PC-3 (cell line): ENCODE results near the gene CAMTA1. TPM values are rescaled to one million over a fixed set of nuclear protein-coding genes. Genes with fewer than 3 reads are reported as not detected.

Source experiments
- ATAC-seq: fragments of 200-7000 bp; cut with Tn5 transposase; 2 replicates; pipeline ENCODE4 v1.9.1; 2020; ENCODE audit warnings: mild to moderate bottlenecking, moderate library complexity
- BruUV-seq: library from RNA; stranded (reverse); fragments of 400-500 nt; replicated peaks from 2 replicates; lab custom pipeline; 2021; lab: Mats Ljungman, UMichigan
- CTCF ChIA-PET: fragments of 300-600 bp; sonication (Branson Sonifier 250); formaldehyde crosslinking; loops from one replicate; lab custom pipeline; 2022; ENCODE audit warnings: antibody characterized with exemption; lab: Charles Lee
- POLR2A ChIA-PET: fragments of 300-600 bp; sonication (Branson Sonifier 250); formaldehyde crosslinking; loops from one replicate; lab custom pipeline; 2022; ENCODE audit warnings: antibody characterized with exemption; ENCODE audit not compliant: unreplicated experiment; lab: Charles Lee
- DNase-seq: peaks from one replicate; pipeline ENCODE4 v3.0.0-alpha.2; 2015
- H2AFZ ChIP-seq: fragments of 300-600 bp; sonication (generic); 2 replicates; pipeline ENCODE4 v1.6.0; 2016; ENCODE audit warnings: antibody characterized with exemption, low read length
- H3F3A ChIP-seq: fragments of 300-600 bp; sonication (generic); one replicate; pipeline ENCODE4 v1.6.0; 2017; ENCODE audit warnings: antibody characterized with exemption, low read length, control low read depth, mild to moderate bottlenecking; ENCODE audit not compliant: unreplicated experiment
- H3K27ac ChIP-seq: fragments of 300-600 bp; sonication (generic); 2 replicates; pipeline ENCODE4 v1.5.1; 2016; ENCODE audit warnings: mild to moderate bottlenecking, low read length
- H3K27me3 ChIP-seq: fragments of 300-600 bp; sonication (generic); 2 replicates; pipeline ENCODE4 v1.6.1; 2016; ENCODE audit warnings: low read length, mixed read lengths
- H3K36me3 ChIP-seq: fragments of 300-600 bp; sonication (generic); 2 replicates; pipeline ENCODE4 v1.6.1; 2016; ENCODE audit warnings: low read depth, mixed run types, low read length, mixed read lengths
- H3K4me1 ChIP-seq: fragments of 300-600 bp; sonication (generic); 2 replicates; pipeline ENCODE4 v1.5.1; 2016; ENCODE audit warnings: low read length; ENCODE audit not compliant: insufficient read depth
- H3K4me2 ChIP-seq: fragments of 300-600 bp; sonication (generic); 2 replicates; pipeline ENCODE4 v1.6.0; 2016; ENCODE audit warnings: low read length
- H3K4me3 ChIP-seq: fragments of 300-600 bp; sonication (generic); 2 replicates; pipeline ENCODE4 v1.5.1; 2016; ENCODE audit warnings: mild to moderate bottlenecking, low read length, mixed read lengths
- H3K79me2 ChIP-seq: fragments of 300-600 bp; sonication (generic); 2 replicates; pipeline ENCODE4 v1.6.1; 2017; ENCODE audit warnings: low read length, mixed read lengths
- H3K9ac ChIP-seq: fragments of 300-600 bp; sonication (generic); 2 replicates; pipeline ENCODE4 v1.6.0; 2016; ENCODE audit warnings: mild to moderate bottlenecking, low read length
- H3K9me2 ChIP-seq: fragments of 300-600 bp; sonication (generic); replicated peaks from 2 replicates; pipeline ENCODE4 v1.6.1; 2016; ENCODE audit warnings: mixed run types, low read length, mixed read lengths
- H3K9me3 ChIP-seq: fragments of 300-600 bp; sonication (generic); 2 replicates; pipeline ENCODE4 v1.6.1; 2016; ENCODE audit warnings: low read length, mixed read lengths
- H4K20me1 ChIP-seq: fragments of 300-600 bp; sonication (generic); 2 replicates; pipeline ENCODE4 v1.6.1; 2016; ENCODE audit warnings: low read length, mixed read lengths
- CTCF ChIP-seq: fragments of 300-600 bp; sonication (generic); conservative IDR thresholded peaks from 2 replicates; pipeline ENCODE4 v1.5.1; 2017; ENCODE audit warnings: antibody characterized with exemption, low read depth, mild to moderate bottlenecking, low read length
- EZH2 ChIP-seq: fragments of 300-600 bp; sonication (generic); IDR thresholded peaks from one replicate; pipeline ENCODE4 v1.6.1; 2017; ENCODE audit warnings: antibody characterized with exemption, mild to moderate bottlenecking, low read length; ENCODE audit not compliant: unreplicated experiment
- EZH2phosphoT487 ChIP-seq: fragments of 300-600 bp; sonication (generic); IDR thresholded peaks from 2 replicates; pipeline ENCODE4 v1.6.1; 2018; ENCODE audit warnings: mild to moderate bottlenecking, antibody characterized with exemption, low read length, borderline replicate concordance
- intact Hi-C: fragments of 100-400 bp; cut with micrococcal nuclease; formaldehyde crosslinking; loops from 2 replicates; pipeline ENCODE4 v1.9.0; 2023
- total RNA-seq: library from RNA; depleted of rRNA; stranded (reverse); fragments of >200 nt; gene quantifications from 2 replicates; pipeline ENCODE4 v1.2.3, GENCODE V29; 2014

The CAMTA1 gene
- total RNA-seq, 1 experiment from 2014 or later, result 40.8 TPM

- CTCF ChIA-PET, result no interaction called here
- intact Hi-C loops, result no loop called here
These were observed 451.7 kb downstream of the CAMTA1 start for GRCh38 chr1:7236844-7237515.

GRCh38 chr1:7247158-7247557, 461.9 kb downstream of the CAMTA1 start:
- H3K27ac ChIP-seq, result no peak overlapping the region
- no peaks in the 10 kb centered on the region for H3F3A ChIP-seq
- BruUV-seq, result no TSS peak
- no peaks in the 10 kb centered on the region for H3K9me3 ChIP-seq
- H4K20me1 ChIP-seq, result no peaks in the 10 kb centered on the region
- H2AFZ ChIP-seq, result no peak overlapping the region
- ChIA-PET CTCF (no interaction called here), POLR2A (no interaction called here)
- intact Hi-C loops, result no loop called here
- H3K4me3 ChIP-seq, result no peak overlapping the region
- H3K9me2 ChIP-seq, result no peaks in the 10 kb centered on the region
- H3K4me1 ChIP-seq, result no peaks in the 10 kb centered on the region
- peaks cover 52% of the 10 kb centered on the region for H3K27me3 ChIP-seq
- H3K36me3 ChIP-seq, result no peaks in the 10 kb centered on the region
- H3K4me2 ChIP-seq, result no peak overlapping the region
- no peak overlapping the region for H3K9ac ChIP-seq
- ATAC-seq (no peak), DNase-seq (no peak)
- H3K79me2 ChIP-seq, result no peaks in the 10 kb centered on the region
- no peak for TF ChIP-seq EZH2
- TF ChIP-seq EZH2phosphoT487, result no peak
- TF ChIP-seq CTCF, result no peak

More at GRCh38 chr1:7236844-7237515, 451.7 kb downstream of the CAMTA1 start:
- BruUV-seq, result no TSS peak
- TF ChIP-seq EZH2, result no peak
- TF ChIP-seq CTCF, result no peak
- no peak for TF ChIP-seq EZH2phosphoT487
- Histone ChIP-seq H3K9me3 (no peaks in the 10 kb centered on the region), H2AFZ (no peak overlapping the region), H3K4me2 (no peak overlapping the region), H3F3A (no peaks in the 10 kb centered on the region), H3K27me3 (peaks cover 61% of the 10 kb centered on the region), H3K9me2 (no peaks in the 10 kb centered on the region), H4K20me1 (no peaks in the 10 kb centered on the region), H3K4me1 (no peaks in the 10 kb centered on the region), H3K79me2 (no peaks in the 10 kb centered on the region), H3K27ac (no peak overlapping the region), H3K4me3 (no peak overlapping the region), H3K36me3 (no peaks in the 10 kb centered on the region), H3K9ac (no peak overlapping the region)
- no peak for ATAC-seq
- POLR2A ChIA-PET, result no interaction called here
- DNase-seq, result no peak

GRCh38 chr1:7247791-7248548, 462.7 kb downstream of the CAMTA1 start:
- Histone ChIP-seq H3K79me2 (no peaks in the 10 kb centered on the region), H3K4me3 (no peak overlapping the region), H3K9me2 (no peaks in the 10 kb centered on the region), H3K4me2 (no peak overlapping the region), H4K20me1 (no peaks in the 10 kb centered on the region), H3K9ac (no peak overlapping the region), H3K4me1 (no peaks in the 10 kb centered on the region), H2AFZ (no peak overlapping the region), H3F3A (no peaks in the 10 kb centered on the region), H3K27me3 (peaks cover 50% of the 10 kb centered on the region), H3K9me3 (no peaks in the 10 kb centered on the region), H3K27ac (no peak overlapping the region), H3K36me3 (no peaks in the 10 kb centered on the region)
- ATAC-seq (no peak), DNase-seq (no peak)
- POLR2A ChIA-PET, result no interaction called here
- no peak for TF ChIP-seq EZH2
- TF ChIP-seq CTCF, result no peak
- no peak for TF ChIP-seq EZH2phosphoT487
- no TSS peak for BruUV-seq
- CTCF ChIA-PET, result no interaction called here
- intact Hi-C loops, result no loop called here
